Hematopoietic multipotent progenitor cell treated with erythropoietin and hydrocortisone succinate and interleukin-3 and kit ligand, for 8 days (in vitro differentiated cells): ENCODE data around the gene CSNK1G1.

Source experiments
- DNase-seq: peaks from one replicate; pipeline ENCODE4 v3.0.0-alpha.2; 2015

CSNK1G1 gene

GRCh38 chr15:64187396-64188191, 168.4 kb downstream of the CSNK1G1 start:
- DNase-seq, result no peak

GRCh38 chr15:64185146-64185911, 170.6 kb downstream of the CSNK1G1 start:
- DNase-seq, result no peak

GRCh38 chr15:64182859-64183370, 173.1 kb downstream of the CSNK1G1 start:
- no peak for DNase-seq

GRCh38 chr15:64180235-64180824, 175.6 kb downstream of the CSNK1G1 start:
- no peak for DNase-seq

GRCh38 chr15:64166102-64166890, 189.7 kb downstream of the CSNK1G1 start:
- DNase-seq, result no peak

GRCh38 chr15:64164436-64164835, 191.5 kb downstream of the CSNK1G1 start:
- no peak for DNase-seq

- DNase-seq, result no peak
These were observed 192.2 kb downstream of the CSNK1G1 start for GRCh38 chr15:64163659-64164362.

- DNase-seq, result peak; percentile 96
These were observed 192.9 kb downstream of the CSNK1G1 start, which contains the start of gene PPIB for GRCh38 chr15:64162869-64163658. Gene PPIB (minus strand): TSS chr15:64163022. CDS start chr15:64162986, 36 bp downstream.

GRCh38 chr15:64162478-64162868, 193.5 kb downstream of the CSNK1G1 start:
- no peak for DNase-seq

GRCh38 chr15:64161688-64162477, 194.1 kb downstream of the CSNK1G1 start:
- peak; percentile 28 for DNase-seq

- DNase-seq, result no peak
These were observed 197.4 kb downstream of the CSNK1G1 start for GRCh38 chr15:64158363-64159134.

GRCh38 chr15:64157599-64158125, 198.3 kb downstream of the CSNK1G1 start:
- DNase-seq, result no peak

GRCh38 chr15:64156652-64157331, 199.2 kb downstream of the CSNK1G1 start:
- DNase-seq, result peak; percentile 45

GRCh38 chr15:64155802-64156651, 199.9 kb downstream of the CSNK1G1 start:
- DNase-seq, result no peak

GRCh38 chr15:64153480-64154367, 202.2 kb downstream of the CSNK1G1 start:
- DNase-seq, result peak; percentile 90
